Right atrium auricular region (tissue), 2 donors: ENCODE results near the gene HNRNPA3. TPM values are rescaled to one million over a fixed set of nuclear protein-coding genes. Genes with fewer than 3 reads are reported as not detected.

ENCODE experiments used
- DNase-seq: peaks from one replicate; pipeline ENCODE4 v3.0.0-alpha.2; 2019; ENCODE audit warnings: low spot score
- H3K27ac ChIP-seq, 2 donors: fragments of 200-600 bp; sonication (generic); 1 replicate in 1 of 2; 2 replicates in 1 of 2; pipeline ENCODE4 v1.5.1; 2016 to 2019
- H3K27me3 ChIP-seq, 2 donors: fragments of 200-600 bp; sonication (generic); one replicate each; pipeline versions ENCODE4 v1.5.1 to v1.6.0; 2017 to 2019
- H3K36me3 ChIP-seq: fragments of 200-600 bp; sonication (generic); one replicate; pipeline ENCODE4 v1.5.1; 2016
- H3K4me1 ChIP-seq, 2 donors: fragments of 200-600 bp; sonication (generic); one replicate each; pipeline versions ENCODE4 v1.5.1 to v1.6.0; 2017 to 2019
- H3K4me3 ChIP-seq, 2 donors: fragments of 200-600 bp; sonication (generic); 1 replicate in 1 of 2; 2 replicates in 1 of 2; pipeline ENCODE4 v1.5.1; 2017 to 2019; ENCODE audit warnings: mild to moderate bottlenecking in 1 of 2, moderate library complexity in 1 of 2
- H3K9me3 ChIP-seq, 2 donors: fragments of 200-600 bp; sonication (generic); one replicate each; pipeline ENCODE4 v1.5.1; 2019
- CTCF ChIP-seq, 2 donors: fragments of 200-600 bp; sonication (generic); IDR thresholded peaks; one replicate each; pipeline ENCODE4 v1.5.1; 2019; ENCODE audit warnings: antibody characterized with exemption in 2 of 2
- total RNA-seq, 2 donors: library from RNA; depleted of rRNA; stranded (reverse); fragments of >200 nt; gene quantifications; one replicate each; pipeline ENCODE4 v1.1.0, GENCODE V29; 2016

The HNRNPA3 gene
- total RNA-seq, 2 donors from 2014 or later = 24.1 to 28.1 TPM

- H3K36me3 ChIP-seq = no peaks in the 10 kb centered on the region
- no peak for TF ChIP-seq CTCF (IDR thresholded peaks at IDR 0.05)
- peak overlapping the region; percentile 82 to 89 for H3K27ac ChIP-seq
- DNase-seq = no peak
- H3K9me3 ChIP-seq = no peaks in the 10 kb centered on the region
- H3K4me1 ChIP-seq = peaks cover 0 to 100% of the 10 kb centered on the region in 2 donors
- H3K27me3 ChIP-seq = no peaks in the 10 kb centered on the region
- H3K4me3 ChIP-seq = peak overlapping the region; percentile 0 to 23
Measured at GRCh38 chr2:177242121-177242987, 29.8 kb downstream of the HNRNPA3 start.

- TF ChIP-seq CTCF (IDR thresholded peaks at IDR 0.05) = no peak
- H3K4me3 ChIP-seq = no peak overlapping the region
- no peak for DNase-seq
- H3K9me3 ChIP-seq = no peaks in the 10 kb centered on the region
- no peaks in the 10 kb centered on the region for H3K27me3 ChIP-seq
- no peaks in the 10 kb centered on the region for H3K36me3 ChIP-seq
- H3K4me1 ChIP-seq = peaks cover 0 to 100% of the 10 kb centered on the region in 2 donors
- H3K27ac ChIP-seq = peak overlapping the region; percentile 82 to 89
Measured at GRCh38 chr2:177243073-177243472, 30.5 kb downstream of the HNRNPA3 start.

- H3K9me3 ChIP-seq = no peaks in the 10 kb centered on the region
- H3K27me3 ChIP-seq = no peaks in the 10 kb centered on the region
Measured at GRCh38 chr2:177243476-177243875, 30.9 kb downstream of the HNRNPA3 start.

GRCh38 chr2:177244244-177244771, 31.7 kb downstream of the HNRNPA3 start:
- Histone ChIP-seq H3K36me3 (no peaks in the 10 kb centered on the region), H3K9me3 (no peaks in the 10 kb centered on the region), H3K4me1 (peaks cover 0 to 99% of the 10 kb centered on the region in 2 donors), H3K27ac (peak overlapping the region; percentile 82 to 89), H3K4me3 (no peak overlapping the region), H3K27me3 (no peaks in the 10 kb centered on the region)
- DNase-seq = no peak
- TF ChIP-seq CTCF (IDR thresholded peaks at IDR 0.05) = no peak

More at GRCh38 chr2:177243476-177243875, 30.9 kb downstream of the HNRNPA3 start:
- H3K27ac ChIP-seq = peak overlapping the region; percentile 82 to 89
- no peaks in the 10 kb centered on the region for H3K36me3 ChIP-seq
- peaks cover 0 to 100% of the 10 kb centered on the region in 2 donors for H3K4me1 ChIP-seq
- DNase-seq = no peak
- no peak for TF ChIP-seq CTCF (IDR thresholded peaks at IDR 0.05)
- no peak overlapping the region for H3K4me3 ChIP-seq

GRCh38 chr2:177245010-177245422, 32.4 kb downstream of the HNRNPA3 start:
- no peak overlapping the region for H3K4me3 ChIP-seq
- no peaks in the 10 kb centered on the region for H3K9me3 ChIP-seq
- no peaks in the 10 kb centered on the region for H3K27me3 ChIP-seq
- TF ChIP-seq CTCF (IDR thresholded peaks at IDR 0.05) = no peak
- H3K27ac ChIP-seq = peak overlapping the region; percentile 82 to 89
- H3K4me1 ChIP-seq = peaks cover 0 to 99% of the 10 kb centered on the region in 2 donors
- no peaks in the 10 kb centered on the region for H3K36me3 ChIP-seq
- no peak for DNase-seq
